Measurements from ENCODE around the gene ANKRD39.

- TF ChIP-seq POLR2AphosphoS5 (IDR thresholded peaks at IDR 0.05) (no peak), POLR2A (IDR thresholded peaks at IDR 0.05) (no peak), EP300 (IDR thresholded peaks at IDR 0.05) (no peak)
Measured at GRCh38 chr2:96828874-96829273, 28.9 kb downstream of the ANKRD39 start.

All from gastroesophageal sphincter (tissue), 2 donors.